GM18909 (cell line): Measurements from ENCODE around the gene WDR5.

Experiments used
- ATAC-seq: cut with Tn5 transposase; IDR thresholded peaks from one replicate; pipeline ENCODE4 v1.9.1; 2021; ENCODE audit warnings: mild to moderate bottlenecking; ENCODE audit not compliant: unreplicated experiment, poor library complexity

WDR5 gene

GRCh38 chr9:134185536-134186011, 49.7 kb downstream of the WDR5 start:
- no peak for ATAC-seq

GRCh38 chr9:134186471-134187109, 50.7 kb downstream of the WDR5 start:
- ATAC-seq, result no peak

GRCh38 chr9:134187110-134187531, 51.2 kb downstream of the WDR5 start:
- no peak for ATAC-seq

GRCh38 chr9:134187891-134188385, 52.1 kb downstream of the WDR5 start:
- ATAC-seq, result no peak

- ATAC-seq, result no peak
These were observed 52.7 kb downstream of the WDR5 start for GRCh38 chr9:134188386-134189144.

- no peak for ATAC-seq
These were observed 53.2 kb downstream of the WDR5 start for GRCh38 chr9:134189145-134189469.

- ATAC-seq, result no peak
These were observed 53.8 kb downstream of the WDR5 start for GRCh38 chr9:134189470-134190231.

- ATAC-seq, result no peak
These were observed 54.6 kb downstream of the WDR5 start for GRCh38 chr9:134190232-134191121.

- no peak for ATAC-seq
These were observed 55.8 kb downstream of the WDR5 start for GRCh38 chr9:134191455-134192209.

- no peak for ATAC-seq
These were observed 56.5 kb downstream of the WDR5 start for GRCh38 chr9:134192311-134192950.

GRCh38 chr9:134192951-134193731, 57.3 kb downstream of the WDR5 start:
- no peak for ATAC-seq

- ATAC-seq, result no peak
These were observed 58.1 kb downstream of the WDR5 start for GRCh38 chr9:134193912-134194535.

GRCh38 chr9:134195558-134195957, 59.7 kb downstream of the WDR5 start:
- ATAC-seq, result no peak

GRCh38 chr9:134196911-134197310, 61.0 kb downstream of the WDR5 start:
- no peak for ATAC-seq

- ATAC-seq, result no peak
These were observed 62.9 kb downstream of the WDR5 start for GRCh38 chr9:134198791-134199190.

- ATAC-seq, result no peak
These were observed 64.8 kb downstream of the WDR5 start for GRCh38 chr9:134200730-134201129.

GRCh38 chr9:134203224-134203623, 67.3 kb downstream of the WDR5 start:
- ATAC-seq, result no peak

- no peak for ATAC-seq
These were observed 68.2 kb downstream of the WDR5 start for GRCh38 chr9:134204041-134204440.
